ENCODE measurements around the gene PTCD3.

DNA sequence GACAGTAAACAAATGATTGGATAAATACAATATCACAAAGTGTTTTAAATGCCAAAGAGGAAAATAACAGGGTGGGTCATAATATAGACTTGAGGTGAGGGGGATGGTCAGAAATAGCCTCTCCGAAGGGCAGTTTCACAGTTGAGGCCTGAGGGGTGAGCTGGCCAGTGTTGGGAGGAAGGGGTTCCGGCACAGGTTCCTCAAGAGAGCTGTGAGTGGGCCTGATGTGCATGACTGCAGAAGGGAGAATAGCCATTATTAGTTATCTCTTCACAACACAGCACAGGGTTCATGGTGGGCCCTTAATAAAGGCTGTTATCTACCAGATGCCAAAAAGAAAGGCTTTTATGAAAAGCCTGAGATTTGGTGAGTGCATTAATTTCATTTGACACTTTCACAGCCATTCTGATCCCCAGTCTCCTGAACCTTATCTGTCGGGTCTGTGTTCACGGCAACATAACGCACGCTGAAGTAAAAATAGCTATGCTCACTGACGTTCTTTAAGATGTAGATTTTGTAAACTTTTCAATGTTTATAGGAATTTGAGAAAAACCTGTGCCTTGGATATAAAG, 39.9 kb upstream of the PTCD3 start:
- TF ChIP-seq CTCF (IDR thresholded peaks at IDR 0.05) (no peak), POLR2AphosphoS5 (IDR thresholded peaks at IDR 0.05; ENCODE audit: low read depth, low read length) (no peak)
